WTC11 (cell line): ENCODE measurements around the gene BLMH. TPM values are rescaled to one million over a fixed set of nuclear protein-coding genes. Genes with fewer than 3 reads are reported as not detected.

Source experiments
- ATAC-seq: fragments of 200-7000 bp; cut with Tn5 transposase; 2 replicates; pipeline ENCODE4 v1.10.0; 2021; ENCODE audit warnings: mild to moderate bottlenecking, moderate library complexity
- CTCF ChIA-PET: fragments of 300-600 bp; sonication (Branson Sonifier 250); formaldehyde crosslinking; loops from one replicate; lab custom pipeline; 2021; ENCODE audit warnings: antibody characterized with exemption; lab: Charles Lee
- POLR2A ChIA-PET: fragments of 350-600 bp; sonication (Branson Sonifier 250); formaldehyde crosslinking; loops from one replicate; lab custom pipeline; 2021; ENCODE audit warnings: antibody characterized with exemption; lab: Charles Lee
- DNase-seq: peaks from one replicate; pipeline ENCODE4 v3.0.0; 2021; ENCODE audit warnings: low spot score
- H3K27ac Mint-ChIP-seq: 2 replicates; pipeline ENCODE4 v1.8.0; 2021; ENCODE audit warnings: mixed read lengths
- H3K27me3 Mint-ChIP-seq: 2 replicates; pipeline ENCODE4 v1.8.0; 2021; ENCODE audit warnings: low read depth, mild to moderate bottlenecking, moderate library complexity, mixed read lengths
- H3K36me3 Mint-ChIP-seq: 2 replicates; pipeline ENCODE4 v1.8.0; 2021; ENCODE audit warnings: mixed read lengths
- H3K4me1 Mint-ChIP-seq: 2 replicates; pipeline ENCODE4 v1.8.0; 2022; ENCODE audit warnings: mixed read lengths
- H3K4me3 Mint-ChIP-seq: 2 replicates; pipeline ENCODE4 v1.8.0; 2021; ENCODE audit warnings: mild to moderate bottlenecking, moderate library complexity, mixed read lengths
- H3K9me3 Mint-ChIP-seq: 2 replicates; pipeline ENCODE4 v1.8.0; 2021; ENCODE audit warnings: mixed read lengths
- AFF4 ChIP-seq: sonication (generic); formaldehyde crosslinking; IDR thresholded peaks from 2 replicates; pipeline ENCODE4 v1.8.1; 2023; ENCODE audit warnings: mild to moderate bottlenecking, missing genetic modification reagents, borderline replicate concordance
- E2F1 ChIP-seq: sonication (generic); formaldehyde crosslinking; IDR thresholded peaks from 2 replicates; pipeline ENCODE4 v1.8.0; 2022; ENCODE audit warnings: mild to moderate bottlenecking, missing genetic modification reagents
- FOXP4 ChIP-seq: sonication (generic); formaldehyde crosslinking; IDR thresholded peaks from 2 replicates; pipeline ENCODE4 v1.8.0; 2022; ENCODE audit warnings: mild to moderate bottlenecking, missing genetic modification reagents
- GTF2I ChIP-seq: fragments of 250-450 bp; sonication (Bioruptor Pico); conservative IDR thresholded peaks from 2 replicates; pipeline ENCODE4 v1.4.0; 2021; ENCODE audit warnings: mild to moderate bottlenecking
- MXD4 ChIP-seq: fragments of 250-450 bp; sonication (Bioruptor Pico); IDR thresholded peaks from 2 replicates; pipeline ENCODE4 v1.8.0; 2021; ENCODE audit warnings: mild to moderate bottlenecking, moderate library complexity, borderline replicate concordance
- NFE2L1 ChIP-seq: sonication (generic); formaldehyde crosslinking; IDR thresholded peaks from 2 replicates; pipeline ENCODE4 v1.8.1; 2023; ENCODE audit warnings: missing genetic modification reagents
- OVOL2 ChIP-seq: fragments of 250-450 bp; sonication (Bioruptor Pico); IDR thresholded peaks from 2 replicates; pipeline ENCODE4 v1.9.0; 2021; ENCODE audit warnings: mild to moderate bottlenecking, borderline replicate concordance
- PRDM15 ChIP-seq: sonication (generic); formaldehyde crosslinking; IDR thresholded peaks from 2 replicates; pipeline ENCODE4 v1.8.0; 2022; ENCODE audit warnings: missing genetic modification reagents
- RORB ChIP-seq: fragments of 250-450 bp; sonication (Bioruptor Pico); IDR thresholded peaks from 2 replicates; pipeline ENCODE4 v1.9.0; 2021; ENCODE audit warnings: mild to moderate bottlenecking
- SOX15 ChIP-seq: fragments of 250-450 bp; sonication (Bioruptor Pico); IDR thresholded peaks from 2 replicates; pipeline ENCODE4 v1.9.0; 2021; ENCODE audit warnings: mild to moderate bottlenecking
- STAT6 ChIP-seq: sonication (generic); formaldehyde crosslinking; conservative IDR thresholded peaks from 2 replicates; pipeline ENCODE4 v1.8.1; 2023; ENCODE audit warnings: mild to moderate bottlenecking, low read depth, missing genetic modification reagents, moderate library complexity
- TEAD4 ChIP-seq: sonication (generic); formaldehyde crosslinking; IDR thresholded peaks from 2 replicates; pipeline ENCODE4 v1.8.0; 2022; ENCODE audit warnings: mild to moderate bottlenecking, missing genetic modification reagents
- USF2 ChIP-seq: sonication (generic); formaldehyde crosslinking; IDR thresholded peaks from 2 replicates; pipeline ENCODE4 v1.8.1; 2023; ENCODE audit warnings: mild to moderate bottlenecking, missing genetic modification reagents, moderate library complexity
- ZNF671 ChIP-seq: fragments of 250-450 bp; sonication (Bioruptor Pico); IDR thresholded peaks from 2 replicates; pipeline ENCODE4 v1.8.0; 2021; ENCODE audit warnings: mild to moderate bottlenecking
- total RNA-seq: library from RNA; stranded (reverse); gene quantifications from 3 replicates; pipeline ENCODE4 v1.2.3, GENCODE V29; 2021

Gene BLMH
- total RNA-seq, 1 experiment from 2014 or later, result 63.9 TPM

GRCh38 chr17:30315106-30315505 lies 23.4 kb upstream of the BLMH start (continued):
- TF ChIP-seq AFF4 (CRISPR knock-in tag), result no peak
- TF ChIP-seq FOXP4 (CRISPR knock-in tag), result no peak
- TF ChIP-seq USF2, result no peak
- no peak for TF ChIP-seq OVOL2
- no peak for TF ChIP-seq TEAD4
- no peak for TF ChIP-seq RORB (CRISPR knock-in tag)
- no peak for TF ChIP-seq STAT6 (CRISPR knock-in tag)

- no peaks in the 10 kb centered on the region for H3K9me3 Mint-ChIP-seq
- TF ChIP-seq MXD4 (CRISPR knock-in tag) (no peak), GTF2I (CRISPR knock-in tag) (no peak), SOX15 (CRISPR knock-in tag) (no peak), USF2 (no peak)
- ChIA-PET CTCF (interaction anchor here (0.6 kb wide), 1 partner anchor 22 kb away, joined by 4 read pairs; no protein-coding TSS in a partner anchor), POLR2A (no interaction called here)
- H3K4me3 Mint-ChIP-seq, result no peak overlapping the region
- no peaks in the 10 kb centered on the region for H3K27me3 Mint-ChIP-seq
- DNase-seq, result no peak
- no peaks in the 10 kb centered on the region for H3K36me3 Mint-ChIP-seq
- H3K4me1 Mint-ChIP-seq, result no peaks in the 10 kb centered on the region
- no peak overlapping the region for H3K27ac Mint-ChIP-seq
- ATAC-seq, result no peak
Measured at GRCh38 chr17:30314474-30314873, 22.7 kb upstream of the BLMH start.

- Mint-ChIP-seq H3K4me1 (no peaks in the 10 kb centered on the region), H3K4me3 (no peak overlapping the region), H3K27ac (no peak overlapping the region), H3K9me3 (no peaks in the 10 kb centered on the region), H3K27me3 (no peaks in the 10 kb centered on the region), H3K36me3 (no peaks in the 10 kb centered on the region)
- DNase-seq (no peak), ATAC-seq (no peak)
- ChIA-PET POLR2A (no interaction called here), CTCF (no interaction called here)
- TF ChIP-seq ZNF671 (CRISPR knock-in tag) (no peak), NFE2L1 (CRISPR knock-in tag) (no peak), E2F1 (CRISPR knock-in tag) (no peak), PRDM15 (0 out of 2 replicates have a peak, but pooled peaks have one; percentile 22)
Measured at GRCh38 chr17:30312226-30312625, 20.5 kb upstream of the BLMH start.
